SH-SY5Y (cell line): ENCODE results near the gene OR52K2.

Experiments used
- GATA2 ChIP-seq: IDR thresholded peaks from 2 replicates; pipeline ENCODE4 v1.6.1; 2011; ENCODE audit warnings: mild to moderate bottlenecking, low read depth, low read length
- GATA3 ChIP-seq: IDR thresholded peaks from 2 replicates; pipeline ENCODE4 v1.6.1; 2011; ENCODE audit warnings: low read depth, mild to moderate bottlenecking, low read length, moderate library complexity

The OR52K2 gene

DNA sequence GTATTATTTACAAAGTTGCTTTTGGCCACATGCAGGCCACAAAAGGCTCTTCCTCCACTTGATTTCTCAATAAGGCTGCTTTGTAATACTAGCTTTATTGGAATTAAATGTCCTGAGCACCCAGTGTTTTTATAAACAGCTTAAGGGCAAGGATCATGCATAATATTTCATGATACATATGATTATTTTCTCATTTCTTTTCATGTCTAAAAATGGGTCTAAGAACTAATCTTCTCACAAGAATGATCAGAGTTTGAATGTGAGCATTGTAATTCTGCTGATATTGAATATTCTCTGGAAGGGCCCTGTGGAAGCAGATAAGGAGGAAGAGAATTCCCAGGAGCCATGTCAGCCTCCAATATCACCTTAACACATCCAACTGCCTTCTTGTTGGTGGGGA is at the start of gene OR52K2:
Gene OR52K2, plus strand, starts transcription at position 301 of the 400 bp plus-strand sequence. Its CDS starts 45 bp downstream, at position 346.
- TF ChIP-seq GATA2 (no peak), GATA3 (no peak)

DNA sequence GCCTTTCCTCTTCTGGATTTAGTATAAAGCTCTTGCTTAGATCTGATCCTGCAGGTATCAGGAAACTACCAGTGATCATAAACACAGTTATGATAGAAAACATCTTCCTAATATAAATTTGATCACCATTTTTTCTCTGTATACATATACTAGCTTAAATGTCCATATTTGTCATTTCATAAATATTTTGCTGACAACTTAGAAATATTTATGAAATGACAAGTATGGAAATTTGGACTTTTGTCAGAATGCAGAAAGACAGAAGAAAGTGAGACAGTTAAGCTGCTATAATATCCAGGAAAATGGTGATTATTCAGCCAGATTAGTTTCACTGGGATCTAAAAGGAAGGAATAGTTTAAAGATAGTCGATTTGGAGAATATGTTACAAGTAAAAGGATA is 32.8 kb upstream of the OR52K2 start:
- TF ChIP-seq GATA3 (no peak), GATA2 (no peak)

DNA sequence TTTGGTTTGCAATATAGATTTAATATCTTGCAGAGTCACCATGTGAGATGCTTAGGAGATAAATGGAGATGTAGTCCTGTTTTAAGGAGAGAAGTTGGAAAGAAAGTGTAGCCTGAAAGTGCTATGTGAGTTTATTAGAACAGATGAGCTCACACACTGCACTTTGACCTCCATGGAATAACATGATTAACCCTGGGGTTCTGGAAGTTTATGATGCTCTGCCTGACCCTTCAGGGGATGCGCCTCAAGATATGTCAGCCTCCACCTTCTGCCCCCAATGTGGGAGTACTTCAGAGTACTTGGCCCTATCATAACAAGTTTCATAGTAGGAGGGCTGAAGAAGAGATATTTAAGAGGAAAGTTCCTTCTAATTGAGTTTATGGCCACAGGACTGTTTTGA is 32.3 kb upstream of the OR52K2 start:
- TF ChIP-seq GATA2: no peak
- no peak for TF ChIP-seq GATA3

DNA sequence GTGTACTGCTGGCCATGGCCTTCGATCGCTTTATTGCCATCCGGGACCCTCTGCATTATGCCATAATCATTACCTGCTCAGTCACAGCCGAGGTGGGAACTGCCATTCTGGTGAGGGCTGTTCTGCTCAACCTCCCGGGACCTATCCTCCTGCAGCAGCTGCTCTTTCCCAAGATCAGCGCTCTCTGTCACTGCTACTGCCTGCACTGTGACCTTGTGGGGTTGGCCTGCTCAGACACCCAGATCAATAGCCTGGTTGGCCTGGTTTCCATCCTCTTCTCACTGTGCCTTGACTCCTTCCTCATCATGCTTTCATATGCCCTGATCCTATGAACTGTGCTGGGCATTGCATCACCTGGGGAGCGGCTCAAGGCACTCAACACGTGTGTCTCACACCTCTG is 30.7 kb upstream of the OR52K2 start:
- TF ChIP-seq GATA2: no peak
- TF ChIP-seq GATA3: no peak

DNA sequence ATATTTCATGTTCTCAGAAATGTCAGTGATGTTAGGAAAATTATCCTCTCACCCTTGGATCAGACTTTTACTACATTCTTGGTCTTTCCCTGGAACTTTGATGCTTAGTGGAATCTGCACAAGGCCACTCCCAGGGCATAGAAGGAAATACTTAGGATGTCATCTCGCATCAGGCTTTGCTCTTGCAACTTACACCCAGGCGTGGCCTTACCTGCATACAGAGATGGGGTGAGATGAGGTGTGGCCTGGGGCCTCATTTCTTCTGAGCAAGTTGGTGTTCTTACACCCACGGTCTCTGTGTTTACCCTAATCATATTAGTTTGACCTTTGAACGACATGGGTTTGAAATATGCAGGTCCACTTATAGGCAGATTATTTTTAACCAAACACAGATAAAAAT is 19.0 kb upstream of the OR52K2 start:
- no peak for TF ChIP-seq GATA3

DNA sequence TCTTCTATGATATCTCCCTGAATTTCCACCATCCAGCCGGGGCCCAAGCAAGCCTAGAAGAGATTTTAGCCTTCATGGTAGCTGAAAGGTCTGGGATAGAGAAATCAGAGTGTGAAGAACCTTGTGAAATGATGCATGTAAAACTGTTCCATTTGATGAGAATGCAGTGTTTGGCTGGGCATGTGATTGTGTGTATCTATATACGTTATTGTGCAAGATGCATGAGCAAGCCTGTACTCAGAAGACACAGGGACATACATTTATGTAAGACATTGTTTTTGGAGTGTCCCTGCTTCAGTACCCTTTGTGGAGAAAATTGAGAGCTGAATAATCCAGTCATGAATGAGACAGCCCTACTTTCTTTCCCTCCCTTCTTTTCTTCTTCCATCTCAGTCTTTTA is 15.2 kb upstream of the OR52K2 start:
- no peak for TF ChIP-seq GATA3
- TF ChIP-seq GATA2: no peak

DNA sequence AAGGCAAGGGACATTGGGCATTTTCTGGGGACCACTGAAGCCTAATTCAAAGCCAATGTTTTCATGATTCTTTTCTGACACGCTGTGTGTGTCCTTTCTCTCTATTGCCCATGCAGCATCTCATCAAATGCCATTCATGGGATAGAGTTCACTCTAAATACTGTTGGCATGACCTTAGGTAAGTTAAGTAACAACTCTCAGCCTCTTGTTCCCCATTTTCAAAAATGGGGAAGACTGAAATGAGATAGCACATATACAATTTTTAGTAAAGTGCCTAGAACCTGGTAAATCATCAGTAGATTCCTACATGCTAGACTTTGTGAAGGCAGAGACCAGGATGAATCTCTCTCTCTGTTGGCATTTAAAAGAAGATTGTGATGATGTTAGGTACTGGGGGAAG is 12.7 kb upstream of the OR52K2 start:
- TF ChIP-seq GATA2 (no peak), GATA3 (no peak)

DNA sequence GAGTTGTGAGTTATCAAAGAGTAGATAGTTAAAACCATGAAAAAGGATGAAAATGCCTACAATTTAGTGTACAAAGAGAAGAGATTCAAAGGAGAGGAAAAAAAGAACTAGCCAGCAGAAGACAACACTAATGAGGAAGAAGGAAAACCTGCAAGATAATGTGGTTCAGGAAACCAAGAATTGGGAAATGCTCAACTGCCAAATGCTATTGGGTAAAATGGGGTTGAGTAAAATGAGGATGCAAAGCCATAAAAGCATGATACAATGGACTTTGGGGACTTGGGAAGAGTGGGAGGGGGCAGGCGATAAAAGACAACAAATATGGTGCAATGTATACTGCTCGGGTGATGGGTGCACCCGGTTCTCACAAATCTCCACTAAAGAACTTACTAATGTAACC is 7.6 kb upstream of the OR52K2 start:
- TF ChIP-seq GATA3: no peak
- TF ChIP-seq GATA2: no peak

DNA sequence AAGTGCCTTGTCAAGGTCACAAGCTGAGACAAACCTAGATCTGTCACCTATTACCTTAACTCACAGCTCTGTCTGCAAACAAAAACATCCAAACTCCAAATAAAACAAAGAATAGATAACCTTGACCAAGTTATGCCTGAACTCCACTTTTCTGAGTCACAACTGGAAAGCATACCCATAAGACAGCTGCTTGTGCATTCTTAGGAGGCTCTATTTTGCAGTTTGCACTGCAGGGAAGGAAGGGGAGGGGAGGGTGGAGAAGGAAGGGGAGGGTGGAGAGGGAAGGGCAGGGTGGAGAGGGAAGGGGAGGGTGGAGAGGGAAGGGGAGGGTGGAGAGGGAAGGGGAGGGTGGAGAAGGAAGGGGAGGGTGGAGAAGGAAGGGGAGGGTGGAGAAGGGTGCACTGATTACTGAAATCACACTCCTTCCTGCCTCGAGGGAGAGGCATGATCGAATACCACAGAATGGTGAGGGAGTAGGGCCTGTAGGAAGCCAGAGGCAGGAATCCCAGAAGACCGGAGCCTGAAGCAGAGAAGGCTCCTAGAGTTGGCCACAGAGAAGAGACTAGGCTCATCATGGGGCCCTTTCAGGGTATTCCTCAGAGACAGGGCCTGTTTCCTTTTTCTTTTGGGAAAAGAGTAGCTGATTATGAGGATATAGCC is 5.7 kb upstream of the OR52K2 start:
- TF ChIP-seq GATA3 (no peak), GATA2 (no peak)

DNA sequence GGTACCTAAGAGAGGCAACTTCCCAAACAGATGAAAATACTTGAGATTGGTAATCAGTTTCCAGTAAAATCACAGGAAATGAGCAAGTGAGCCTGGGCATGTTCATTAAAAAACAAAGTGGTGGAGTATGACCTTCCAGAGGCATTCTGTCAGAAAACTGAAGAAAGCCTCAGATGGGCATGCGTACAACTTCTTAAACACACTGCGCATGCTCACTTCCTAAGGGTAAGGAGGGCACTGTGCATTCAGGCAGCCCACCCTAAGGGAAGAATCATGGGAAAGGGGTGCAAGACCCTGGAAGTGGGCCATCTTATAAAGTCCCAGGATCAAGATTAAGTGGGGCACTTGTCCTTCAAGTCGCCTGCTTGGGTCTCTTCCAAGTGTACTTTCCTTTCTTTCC is 4.0 kb downstream of the OR52K2 start:
- TF ChIP-seq GATA3 (no peak), GATA2 (no peak)

DNA sequence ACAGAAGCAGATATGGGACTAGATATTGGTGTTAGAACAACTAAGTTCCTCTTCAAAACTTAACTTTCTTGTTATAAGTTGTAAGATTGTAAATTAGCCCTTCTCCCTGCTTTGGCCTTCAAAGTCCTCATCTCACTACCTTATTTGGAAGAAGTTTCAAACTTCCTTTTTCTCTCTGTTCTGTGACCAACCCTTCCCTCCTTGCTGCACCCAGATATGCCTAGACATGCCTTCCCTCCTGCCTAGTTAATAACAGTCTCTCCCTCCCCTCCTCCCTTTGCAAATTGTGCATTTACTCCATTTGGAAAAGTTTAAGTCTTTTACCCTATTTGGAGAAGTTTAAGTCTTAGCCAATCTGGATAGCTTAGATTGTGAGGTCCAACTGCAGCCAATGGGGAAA is 4.9 kb downstream of the OR52K2 start:
- TF ChIP-seq GATA2 (no peak), GATA3 (no peak)

DNA sequence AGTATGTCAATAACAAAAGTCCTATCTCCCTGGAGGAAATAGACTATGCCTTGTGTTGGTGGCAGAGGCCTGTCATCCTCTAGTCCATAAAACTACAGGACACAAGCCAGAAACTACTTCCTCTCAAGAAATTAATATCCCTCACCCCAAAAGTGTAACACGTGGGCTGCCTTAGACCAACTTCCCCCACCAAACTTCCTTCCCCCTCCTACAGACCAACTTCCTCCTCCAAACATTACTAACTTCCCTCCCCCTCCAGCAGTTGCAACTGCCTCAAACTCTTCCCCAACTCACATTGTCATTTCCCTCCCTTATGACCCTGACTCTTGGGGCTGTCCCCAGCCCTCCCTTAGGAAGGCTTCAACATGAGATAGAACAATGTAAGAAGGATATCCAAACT is 6.3 kb downstream of the OR52K2 start:
- no peak for TF ChIP-seq GATA2
- TF ChIP-seq GATA3: no peak

DNA sequence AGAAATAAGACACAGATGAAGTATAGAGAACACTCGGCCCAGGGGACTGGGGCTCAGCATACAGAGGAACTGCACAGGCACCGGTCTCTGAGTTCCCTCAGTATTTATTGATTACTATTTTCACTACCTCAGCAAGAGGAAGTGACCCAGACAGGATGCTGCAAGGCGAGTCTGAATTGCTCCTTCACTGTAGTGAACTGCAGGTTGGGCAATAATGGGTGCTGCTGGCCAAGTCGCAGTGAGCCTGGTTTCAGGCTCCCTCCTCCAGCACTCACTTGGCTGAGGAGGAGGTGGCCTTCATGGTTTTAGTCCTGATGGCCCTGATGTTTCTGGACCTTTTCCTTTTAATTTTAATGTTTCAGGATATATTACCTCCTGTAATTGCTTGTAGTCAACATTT is 10.4 kb downstream of the OR52K2 start:
- TF ChIP-seq GATA2 (no peak), GATA3 (no peak)

DNA sequence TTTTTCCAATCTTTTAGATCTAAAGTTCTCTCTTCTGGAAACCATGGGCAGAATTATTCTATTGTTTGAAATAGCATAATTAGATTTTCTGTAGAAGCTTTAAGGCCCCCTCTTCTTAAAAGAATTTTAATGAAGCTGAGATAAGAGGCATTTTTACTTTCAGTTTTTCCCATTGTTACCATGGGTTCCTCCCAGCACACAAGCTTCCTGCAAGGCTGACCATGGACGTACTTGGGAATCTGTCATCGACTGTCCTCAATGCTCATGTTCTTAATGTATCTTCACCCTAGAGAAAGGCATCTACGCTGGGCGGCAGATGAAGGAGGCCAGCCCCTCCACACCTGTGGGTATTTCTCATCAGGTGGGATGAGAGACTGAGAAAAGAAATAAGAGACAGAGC is 11.1 kb downstream of the OR52K2 start:
- TF ChIP-seq GATA3 (no peak), GATA2 (no peak)

DNA sequence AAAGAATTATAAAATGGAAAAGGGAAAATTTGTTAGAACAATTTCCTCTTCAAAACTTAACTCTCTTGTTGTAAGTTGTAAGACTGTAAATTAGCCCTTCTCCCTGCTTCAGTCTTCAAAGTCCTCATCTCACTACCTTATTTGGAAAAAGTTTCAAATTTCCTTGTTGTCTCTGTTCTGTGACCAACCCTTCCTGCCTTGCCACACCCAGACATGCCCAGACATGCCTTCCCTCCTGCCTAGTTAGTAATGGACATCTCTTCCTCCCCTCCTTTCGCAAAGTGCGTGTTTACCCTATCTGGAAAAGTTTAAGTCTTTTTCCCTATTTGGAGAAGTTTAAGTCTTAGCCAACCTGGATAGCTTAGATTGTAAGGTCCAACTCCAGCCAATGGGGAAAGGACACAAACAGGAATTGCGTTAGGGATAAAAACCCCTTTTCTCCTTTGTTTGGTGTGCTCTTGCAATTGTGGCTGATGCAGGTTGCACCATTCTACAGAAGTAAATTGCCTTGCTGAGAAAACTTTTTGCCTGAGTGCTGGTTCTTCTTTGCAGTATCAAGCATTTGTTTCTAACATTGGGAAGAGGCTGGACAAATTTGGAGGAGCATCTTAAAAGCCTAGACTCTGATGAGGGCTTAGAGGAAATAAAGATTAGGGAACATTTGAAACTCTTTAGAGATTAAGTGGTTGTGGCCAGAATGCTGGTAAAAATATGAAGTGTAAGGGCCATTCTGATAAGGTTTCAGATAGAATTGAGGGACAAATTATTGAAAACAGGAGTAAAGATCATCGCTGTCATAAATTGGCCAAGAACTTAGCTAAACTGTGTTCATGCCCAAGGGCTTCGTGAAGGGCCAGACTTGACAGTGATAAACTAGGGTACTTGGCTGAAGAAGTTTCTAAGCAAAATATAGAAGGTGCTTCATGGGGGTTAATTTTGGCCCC is 15.4 kb downstream of the OR52K2 start:
- no peak for TF ChIP-seq GATA3
- TF ChIP-seq GATA2: no peak
